ENCODE measurements around the gene GSTO2.

GRCh38 chr10:104314591-104315485 is 45.9 kb downstream of the GSTO2 start:
- TF ChIP-seq POLR2AphosphoS5 (IDR thresholded peaks at IDR 0.05; ENCODE audit: borderline replicate concordance, low read depth, low read length) (no peak), EZH2 (IDR thresholded peaks at IDR 0.05) (no peak)

Measured in SK-N-MC (cell line).